Measurements from ENCODE around the gene BBS1. TPM values are rescaled to one million over a fixed set of nuclear protein-coding genes. Genes with fewer than 3 reads are reported as not detected.

BBS1 gene
- total RNA-seq, 1 experiment from 2014 or later = 47.1 TPM

DNA sequence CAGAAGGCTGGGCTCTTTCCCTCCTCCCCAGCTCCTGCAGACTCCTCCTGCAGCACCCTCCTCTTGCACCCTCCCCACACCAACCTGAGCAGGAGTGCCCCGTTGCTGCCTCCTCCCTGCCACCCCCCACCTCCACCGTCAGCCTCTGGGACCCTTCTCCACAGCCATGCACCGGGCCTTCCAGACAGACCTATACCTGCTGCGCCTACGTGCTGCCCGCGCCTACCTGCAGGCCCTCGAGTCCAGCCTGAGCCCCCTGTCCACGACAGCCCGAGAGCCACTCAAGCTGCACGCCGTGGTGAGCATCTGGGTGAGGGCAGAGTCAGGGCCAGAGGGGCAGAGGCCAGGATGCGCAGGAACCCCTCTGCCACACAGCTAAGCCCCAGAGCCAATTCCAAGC lies 19.2 kb downstream of the BBS1 start:
- no TSS peak for BruUV-seq (replicated peaks)
- no peaks in the 10 kb centered on the region for H3K27me3 Mint-ChIP-seq (ENCODE audit: insufficient read depth, unreplicated experiment)
- Histone ChIP-seq H3K4me1 (no peaks in the 10 kb centered on the region), H3K36me3 (ENCODE audit: control insufficient read depth, insufficient read depth, low read length) (no peaks in the 10 kb centered on the region), H3K27me3 (replicated peaks; ENCODE audit: control insufficient read depth, insufficient read depth, low read length) (no peaks in the 10 kb centered on the region), H3K9me3 (no peaks in the 10 kb centered on the region; the same call in 1 of the 2 replicates), H3K4me3 (ENCODE audit: low read depth, low read length) (no peak overlapping the region)
- no peaks in the 10 kb centered on the region for H3K9me3 Mint-ChIP-seq (ENCODE audit: unreplicated experiment)
- H3K36me3 Mint-ChIP-seq (ENCODE audit: insufficient read depth, unreplicated experiment) = peaks cover 5% of the 10 kb centered on the region
- CTCF ChIA-PET = no interaction called here
- TF ChIP-seq CTCF (IDR thresholded peaks at IDR 0.05; ENCODE audit: insufficient read depth in 1 of 2, low read depth in 1 of 2, low read length in 1 of 2, severe bottlenecking in 1 of 2, unreplicated experiment in 1 of 2) = no peak
- no peak overlapping the region for H3K4me3 Mint-ChIP-seq (ENCODE audit: unreplicated experiment)
- intact Hi-C loops (cut with micrococcal nuclease; ENCODE audit: unreplicated experiment) = no loop called here
- POLR2A ChIA-PET = no interaction called here
- no peak for DNase-seq
- H3K4me1 Mint-ChIP-seq (ENCODE audit: low read depth, unreplicated experiment) = no peaks in the 10 kb centered on the region
- no peak overlapping the region for H3K27ac Mint-ChIP-seq (ENCODE audit: unreplicated experiment)

DNA sequence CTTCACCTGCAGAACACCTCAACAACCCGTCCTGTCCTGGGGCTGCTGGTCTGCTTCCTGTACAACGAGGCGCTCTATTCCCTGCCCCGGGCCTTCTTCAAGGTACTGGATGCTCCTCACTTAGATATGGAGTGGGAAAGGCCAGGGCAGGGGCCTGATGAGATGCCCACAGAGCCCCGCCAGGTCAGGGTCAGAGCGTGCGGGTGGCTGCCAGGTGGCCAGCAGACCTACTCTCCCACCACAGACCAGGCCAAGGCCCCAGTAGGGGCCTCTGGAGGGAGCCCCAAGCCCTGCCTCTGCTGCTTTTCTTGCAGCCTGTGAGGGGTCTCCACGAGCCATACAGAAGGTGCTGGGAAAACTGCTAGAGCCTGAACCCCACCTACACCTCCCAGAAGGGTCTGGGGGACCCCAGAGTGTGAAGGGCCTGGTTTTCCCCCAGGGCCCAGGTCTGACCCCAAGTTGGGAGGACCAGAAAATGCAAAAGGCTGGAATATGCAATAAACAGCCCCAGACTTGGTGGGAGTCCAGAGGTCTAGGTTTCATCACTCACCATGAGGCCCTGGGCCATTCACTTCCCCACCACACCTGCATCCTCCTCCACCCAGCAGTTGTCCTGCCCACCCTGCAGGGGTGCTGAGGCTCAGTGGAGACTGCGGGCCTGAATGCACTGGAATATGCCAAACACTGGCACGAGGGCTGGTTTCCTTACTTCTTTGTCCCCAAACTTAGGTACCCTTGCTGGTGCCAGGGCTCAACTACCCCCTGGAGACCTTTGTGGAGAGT lies 20.7 kb downstream of the BBS1 start:
- ChIA-PET POLR2A (no interaction called here), CTCF (no interaction called here)
- no peaks in the 10 kb centered on the region for H3K36me3 ChIP-seq (ENCODE audit: control insufficient read depth, insufficient read depth, low read length)
- Mint-ChIP-seq H3K4me1 (ENCODE audit: low read depth, unreplicated experiment) (no peaks in the 10 kb centered on the region), H3K27me3 (ENCODE audit: insufficient read depth, unreplicated experiment) (no peaks in the 10 kb centered on the region), H3K9me3 (ENCODE audit: unreplicated experiment) (no peaks in the 10 kb centered on the region), H3K27ac (ENCODE audit: unreplicated experiment) (no peak overlapping the region), H3K4me3 (ENCODE audit: unreplicated experiment) (no peak overlapping the region), H3K36me3 (ENCODE audit: insufficient read depth, unreplicated experiment) (peaks cover 5% of the 10 kb centered on the region)
- no peaks in the 10 kb centered on the region; the same call in 1 of the 2 replicates for H3K9me3 ChIP-seq
- no peak for DNase-seq
- BruUV-seq (replicated peaks) = no TSS peak
- no peaks in the 10 kb centered on the region for H3K4me1 ChIP-seq
- no peak overlapping the region for H3K4me3 ChIP-seq (ENCODE audit: low read depth, low read length)
- TF ChIP-seq CTCF (IDR thresholded peaks at IDR 0.05; ENCODE audit: insufficient read depth in 1 of 2, low read depth in 1 of 2, low read length in 1 of 2, severe bottlenecking in 1 of 2, unreplicated experiment in 1 of 2) = no peak
- H3K27me3 ChIP-seq (replicated peaks; ENCODE audit: control insufficient read depth, insufficient read depth, low read length) = no peaks in the 10 kb centered on the region
- intact Hi-C loops (cut with micrococcal nuclease; ENCODE audit: unreplicated experiment) = no loop called here

- ChIA-PET POLR2A (no interaction called here), CTCF (no interaction called here)
- no peak for TF ChIP-seq CTCF (IDR thresholded peaks at IDR 0.05; ENCODE audit: insufficient read depth in 1 of 2, low read depth in 1 of 2, low read length in 1 of 2, severe bottlenecking in 1 of 2, unreplicated experiment in 1 of 2)
- Mint-ChIP-seq H3K4me3 (ENCODE audit: unreplicated experiment) (no peak overlapping the region), H3K9me3 (ENCODE audit: unreplicated experiment) (no peaks in the 10 kb centered on the region), H3K27ac (ENCODE audit: unreplicated experiment) (no peak overlapping the region), H3K27me3 (ENCODE audit: insufficient read depth, unreplicated experiment) (no peaks in the 10 kb centered on the region), H3K36me3 (ENCODE audit: insufficient read depth, unreplicated experiment) (peaks cover 5% of the 10 kb centered on the region), H3K4me1 (ENCODE audit: low read depth, unreplicated experiment) (no peaks in the 10 kb centered on the region)
- Histone ChIP-seq H3K9me3 (no peaks in the 10 kb centered on the region; the same call in 1 of the 2 replicates), H3K27me3 (replicated peaks; ENCODE audit: control insufficient read depth, insufficient read depth, low read length) (no peaks in the 10 kb centered on the region), H3K4me1 (no peaks in the 10 kb centered on the region), H3K36me3 (ENCODE audit: control insufficient read depth, insufficient read depth, low read length) (peaks cover under 1% of the 10 kb centered on the region; the same call in 1 of the 2 replicates), H3K4me3 (ENCODE audit: low read depth, low read length) (no peak overlapping the region)
- intact Hi-C loops (cut with micrococcal nuclease; ENCODE audit: unreplicated experiment) = no loop called here
- BruUV-seq (replicated peaks) = no TSS peak
- no peak for DNase-seq
Measured at GRCh38 chr11:66531841-66532240, 21.4 kb downstream of the BBS1 start.

All from Caco-2 (cell line).